HCT116 (cell line): ENCODE data around the gene BTBD16. TPM values are rescaled to one million over a fixed set of nuclear protein-coding genes. Genes with fewer than 3 reads are reported as not detected.

Experiments
- ATAC-seq: fragments of 200-7000 bp; cut with Tn5 transposase; 2 replicates; pipeline ENCODE4 v1.9.1; 2020; ENCODE audit warnings: mild to moderate bottlenecking, moderate library complexity
- BruUV-seq: library from RNA; stranded (reverse); fragments of 400-500 nt; replicated peaks from 2 replicates; lab custom pipeline; 2021; lab: Mats Ljungman, UMichigan
- CTCF ChIA-PET: fragments of 300-600 bp; sonication (Branson Sonifier 250); formaldehyde crosslinking; loops from one replicate; lab custom pipeline; 2021; ENCODE audit warnings: antibody characterized with exemption; lab: Charles Lee
- POLR2A ChIA-PET: fragments of 300-600, 350-600 bp; sonication (Branson Sonifier 250); formaldehyde crosslinking; loops from one replicate; lab custom pipeline; 2021; ENCODE audit warnings: antibody characterized with exemption; lab: Charles Lee
- RAD21 ChIA-PET, 2 experiments: fragments of 300-600 bp; sonication (Branson Sonifier 250); formaldehyde crosslinking; loops; one replicate each; lab custom pipeline; 2023; ENCODE audit warnings: low total read pairs in 2 of 2; ENCODE audit not compliant: uncharacterized antibody in 2 of 2, unreplicated experiment in 2 of 2, low non-redundant PET in 1 of 2; lab: Charles Lee
- DNase-seq: peaks from one replicate; pipeline ENCODE4 v3.0.0-alpha.2; 2010; ENCODE audit warnings: low read depth, low spot score
- H2AFZ ChIP-seq: fragments of 200-600 bp; shearing (Covaris generic), sonication (generic); 2 replicates; pipeline ENCODE4 v1.6.1; 2017; ENCODE audit warnings: low read depth, mixed run types, mixed read lengths, antibody characterized with exemption, low read length; ENCODE audit not compliant: poor library complexity, severe bottlenecking
- H3K27ac ChIP-seq: 2 replicates; pipeline ENCODE4 v1.5.1; 2012; ENCODE audit warnings: low read depth, low read length
- H3K27me3 ChIP-seq: fragments of 200-600 bp; sonication (generic); 2 replicates; pipeline ENCODE4 v1.6.1; 2016; ENCODE audit warnings: mixed run types, low read length, mixed read lengths; ENCODE audit not compliant: insufficient read depth
- H3K36me3 ChIP-seq, 2 experiments: fragments of 200-500 bp in 1 of 2; fragments of 200-600 bp in 1 of 2; sonication (Bioruptor generic) in 1 of 2; sonication (generic) in 1 of 2; 2 replicates each; pipeline versions ENCODE4 v1.5.1 to v1.6.1; 2014 to 2016; ENCODE audit warnings: low read length in 2 of 2, inconsistent platforms in 1 of 2, mixed read lengths in 1 of 2, mixed run types in 1 of 2; ENCODE audit not compliant: insufficient read depth in 2 of 2, control insufficient read depth in 1 of 2
- H3K4me1 ChIP-seq, 2 experiments: fragments of 200-600 bp in 1 of 2; sonication (generic) in 1 of 2; 2 replicates each; pipeline versions ENCODE4 v1.5.1 to v1.6.1; 2012 to 2017; ENCODE audit warnings: low read length in 2 of 2, inconsistent platforms in 1 of 2, mild to moderate bottlenecking in 1 of 2, mixed read lengths in 1 of 2, mixed run types in 1 of 2, moderate library complexity in 1 of 2; ENCODE audit not compliant: insufficient read depth in 2 of 2, control insufficient read depth in 1 of 2
- H3K4me2 ChIP-seq: fragments of 200-600 bp; sonication (generic); 2 replicates; pipeline ENCODE4 v1.6.1; 2017; ENCODE audit warnings: mixed run types, low read length, mixed read lengths
- H3K4me3 ChIP-seq, 2 experiments: fragments of 200-600 bp in 1 of 2; sonication (generic) in 1 of 2; replicated peaks in 1 of 2; 2 replicates each; pipeline ENCODE4 v1.5.1; 2011 to 2016; ENCODE audit warnings: low read length in 2 of 2, control low read depth in 1 of 2, low read depth in 1 of 2, mild to moderate bottlenecking in 1 of 2, mixed read lengths in 1 of 2, mixed run types in 1 of 2
- H3K79me2 ChIP-seq: fragments of 200-600 bp; sonication (generic); 2 replicates; pipeline ENCODE4 v1.6.1; 2017; ENCODE audit warnings: mild to moderate bottlenecking, mixed run types, low read length, moderate library complexity, mixed read lengths; ENCODE audit not compliant: insufficient read depth
- H3K9ac ChIP-seq: fragments of 200-600 bp; sonication (generic); 2 replicates; pipeline ENCODE4 v1.6.1; 2016; ENCODE audit warnings: low read length, mixed read lengths
- H3K9me2 ChIP-seq: fragments of 200-600 bp; sonication (generic), shearing (Covaris generic); 2 replicates; pipeline ENCODE4 v1.6.1; 2017; ENCODE audit warnings: mixed run types, mild to moderate bottlenecking, moderate library complexity; ENCODE audit not compliant: insufficient read depth
- H3K9me3 ChIP-seq, 2 experiments: fragments of 200-500 bp in 1 of 2; fragments of 200-600 bp in 1 of 2; sonication (Bioruptor generic) in 1 of 2; sonication (generic) in 1 of 2; 2 replicates each; pipeline ENCODE4 v1.6.1; 2014 to 2017; ENCODE audit warnings: low read length in 2 of 2, mixed read lengths in 2 of 2, inconsistent platforms in 1 of 2, low read depth in 1 of 2, mild to moderate bottlenecking in 1 of 2, mixed run types in 1 of 2, moderate library complexity in 1 of 2; ENCODE audit not compliant: control insufficient read depth in 1 of 2, insufficient read depth in 1 of 2
- H4K20me1 ChIP-seq: fragments of 200-600 bp; sonication (generic), shearing (Covaris generic); 2 replicates; pipeline ENCODE4 v1.6.1; 2017; ENCODE audit warnings: mixed run types, mild to moderate bottlenecking, moderate library complexity; ENCODE audit not compliant: insufficient read depth
- EZH2 ChIP-seq: fragments of 200-600 bp; sonication (generic); IDR thresholded peaks from 2 replicates; pipeline ENCODE4 v1.6.1; 2017; ENCODE audit warnings: antibody characterized with exemption, mixed run types
- EZH2phosphoT487 ChIP-seq: fragments of 200-600 bp; IDR thresholded peaks from 2 replicates; pipeline ENCODE4 v1.6.1; 2018; ENCODE audit warnings: antibody characterized with exemption, borderline replicate concordance
- JUND ChIP-seq: IDR thresholded peaks from 2 replicates; pipeline ENCODE4 v1.6.1; 2012
- SP1 ChIP-seq: IDR thresholded peaks from 2 replicates; pipeline ENCODE4 v1.6.1; 2012; ENCODE audit warnings: low read depth
- SRF ChIP-seq: IDR thresholded peaks from 2 replicates; pipeline ENCODE4 v1.6.1; 2012; ENCODE audit warnings: low read depth
- TCF7L2 ChIP-seq: IDR thresholded peaks from 2 replicates; pipeline ENCODE4 v1.7.0; 2011; ENCODE audit warnings: borderline replicate concordance, inconsistent platforms; ENCODE audit not compliant: insufficient read depth, insufficient read length; ENCODE audit errors: extremely low read depth
- ZFX ChIP-seq: fragments of 450-650 bp; IDR thresholded peaks from 2 replicates; pipeline ENCODE4 v1.6.1; 2017
- intact Hi-C: fragments of 100-400 bp; cut with micrococcal nuclease; formaldehyde crosslinking; loops from 2 replicates; pipeline ENCODE4 v1.10.0; 2022
- total RNA-seq: library from RNA; stranded (reverse); gene quantifications from one replicate; pipeline ENCODE4 v1.2.1, GENCODE V29; 2021; ENCODE audit not compliant: unreplicated experiment
- TF ChIP-seq, protein P1 (sequence below): IDR thresholded peaks from 2 replicates; pipeline ENCODE4 v1.6.1; 2012
- TF ChIP-seq, protein P2 (sequence below): IDR thresholded peaks from 2 replicates; pipeline ENCODE4 v1.6.1; 2012; ENCODE audit warnings: low read depth
- TF ChIP-seq, protein P3 (sequence below): IDR thresholded peaks from 2 replicates; pipeline ENCODE4 v1.6.1; 2011; ENCODE audit warnings: mild to moderate bottlenecking, low read length, moderate library complexity; ENCODE audit not compliant: insufficient replicate concordance; ENCODE audit errors: extremely low read depth
- TF ChIP-seq, protein P4 (sequence below): IDR thresholded peaks from 2 replicates; pipeline ENCODE4 v1.6.1; 2012
- TF ChIP-seq, protein P5 (sequence below), 3 experiments: fragments of 200-600 bp in 1 of 3; sonication (generic) in 1 of 3; IDR thresholded peaks in 2 of 3; conservative IDR thresholded peaks in 1 of 3; 2 replicates each; pipeline ENCODE4 v1.5.1; 2012 to 2017; ENCODE audit warnings: low read depth in 2 of 3, low read length in 2 of 3, antibody characterized with exemption in 1 of 3, borderline replicate concordance in 1 of 3, control low read depth in 1 of 3, mild to moderate bottlenecking in 1 of 3, mixed read lengths in 1 of 3, mixed run types in 1 of 3, moderate library complexity in 1 of 3; ENCODE audit not compliant: insufficient read depth in 1 of 3

Gene BTBD16
- total RNA-seq, 1 experiment from 2014 or later, result 0.27 TPM

DNA sequence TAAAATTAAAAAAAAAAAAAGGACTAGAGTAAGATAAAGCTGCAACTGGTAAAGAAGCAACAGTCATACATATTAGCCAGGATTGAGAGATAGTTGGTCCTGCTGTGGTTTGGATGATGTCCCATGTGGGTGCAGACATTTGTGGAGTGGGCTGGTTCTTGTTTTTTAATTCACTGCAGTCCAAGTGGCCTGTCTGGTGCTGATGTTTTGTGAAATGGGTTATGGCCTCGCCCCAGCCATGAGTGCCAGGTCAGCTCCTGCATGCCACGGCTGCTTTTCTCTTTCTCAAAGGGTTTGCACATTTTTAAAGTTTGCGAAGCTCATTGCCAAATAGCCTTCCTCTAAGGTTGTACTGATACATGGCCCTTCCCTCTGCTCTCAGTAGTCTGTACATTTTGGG, 14.1 kb upstream of the BTBD16 start:
- intact Hi-C loops, result no loop called here
- Histone ChIP-seq H4K20me1 (no peaks in the 10 kb centered on the region), H3K9me3 (peaks cover 0 to 8% of the 10 kb centered on the region in 2 experiments; a peak in 1 of 4 replicates), H3K4me1 (no peaks in the 10 kb centered on the region), H3K9ac (no peak overlapping the region), H3K36me3 (no peaks in the 10 kb centered on the region), H3K27ac (no peak overlapping the region), H3K27me3 (no peaks in the 10 kb centered on the region), H3K4me3 (no peak overlapping the region), H3K4me2 (no peak overlapping the region), H3K9me2 (no peaks in the 10 kb centered on the region), H2AFZ (no peak overlapping the region), H3K79me2 (no peaks in the 10 kb centered on the region)
- ChIA-PET RAD21 (no interaction called here), CTCF (no interaction called here), POLR2A (no interaction called here)
- ATAC-seq (no peak), DNase-seq (no peak)
- BruUV-seq, result no TSS peak
- TF ChIP-seq, protein P1, sequence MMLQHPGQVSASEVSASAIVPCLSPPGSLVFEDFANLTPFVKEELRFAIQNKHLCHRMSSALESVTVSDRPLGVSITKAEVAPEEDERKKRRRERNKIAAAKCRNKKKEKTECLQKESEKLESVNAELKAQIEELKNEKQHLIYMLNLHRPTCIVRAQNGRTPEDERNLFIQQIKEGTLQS, result no peak
- TF ChIP-seq JUND (no peak), SRF (no peak), SP1 (no peak), TCF7L2 (no peak), ZFX (no peak), EZH2phosphoT487 (no peak), EZH2 (no peak)
- TF ChIP-seq, protein P2, sequence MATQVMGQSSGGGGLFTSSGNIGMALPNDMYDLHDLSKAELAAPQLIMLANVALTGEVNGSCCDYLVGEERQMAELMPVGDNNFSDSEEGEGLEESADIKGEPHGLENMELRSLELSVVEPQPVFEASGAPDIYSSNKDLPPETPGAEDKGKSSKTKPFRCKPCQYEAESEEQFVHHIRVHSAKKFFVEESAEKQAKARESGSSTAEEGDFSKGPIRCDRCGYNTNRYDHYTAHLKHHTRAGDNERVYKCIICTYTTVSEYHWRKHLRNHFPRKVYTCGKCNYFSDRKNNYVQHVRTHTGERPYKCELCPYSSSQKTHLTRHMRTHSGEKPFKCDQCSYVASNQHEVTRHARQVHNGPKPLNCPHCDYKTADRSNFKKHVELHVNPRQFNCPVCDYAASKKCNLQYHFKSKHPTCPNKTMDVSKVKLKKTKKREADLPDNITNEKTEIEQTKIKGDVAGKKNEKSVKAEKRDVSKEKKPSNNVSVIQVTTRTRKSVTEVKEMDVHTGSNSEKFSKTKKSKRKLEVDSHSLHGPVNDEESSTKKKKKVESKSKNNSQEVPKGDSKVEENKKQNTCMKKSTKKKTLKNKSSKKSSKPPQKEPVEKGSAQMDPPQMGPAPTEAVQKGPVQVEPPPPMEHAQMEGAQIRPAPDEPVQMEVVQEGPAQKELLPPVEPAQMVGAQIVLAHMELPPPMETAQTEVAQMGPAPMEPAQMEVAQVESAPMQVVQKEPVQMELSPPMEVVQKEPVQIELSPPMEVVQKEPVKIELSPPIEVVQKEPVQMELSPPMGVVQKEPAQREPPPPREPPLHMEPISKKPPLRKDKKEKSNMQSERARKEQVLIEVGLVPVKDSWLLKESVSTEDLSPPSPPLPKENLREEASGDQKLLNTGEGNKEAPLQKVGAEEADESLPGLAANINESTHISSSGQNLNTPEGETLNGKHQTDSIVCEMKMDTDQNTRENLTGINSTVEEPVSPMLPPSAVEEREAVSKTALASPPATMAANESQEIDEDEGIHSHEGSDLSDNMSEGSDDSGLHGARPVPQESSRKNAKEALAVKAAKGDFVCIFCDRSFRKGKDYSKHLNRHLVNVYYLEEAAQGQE, result no peak
- TF ChIP-seq, protein P3, sequence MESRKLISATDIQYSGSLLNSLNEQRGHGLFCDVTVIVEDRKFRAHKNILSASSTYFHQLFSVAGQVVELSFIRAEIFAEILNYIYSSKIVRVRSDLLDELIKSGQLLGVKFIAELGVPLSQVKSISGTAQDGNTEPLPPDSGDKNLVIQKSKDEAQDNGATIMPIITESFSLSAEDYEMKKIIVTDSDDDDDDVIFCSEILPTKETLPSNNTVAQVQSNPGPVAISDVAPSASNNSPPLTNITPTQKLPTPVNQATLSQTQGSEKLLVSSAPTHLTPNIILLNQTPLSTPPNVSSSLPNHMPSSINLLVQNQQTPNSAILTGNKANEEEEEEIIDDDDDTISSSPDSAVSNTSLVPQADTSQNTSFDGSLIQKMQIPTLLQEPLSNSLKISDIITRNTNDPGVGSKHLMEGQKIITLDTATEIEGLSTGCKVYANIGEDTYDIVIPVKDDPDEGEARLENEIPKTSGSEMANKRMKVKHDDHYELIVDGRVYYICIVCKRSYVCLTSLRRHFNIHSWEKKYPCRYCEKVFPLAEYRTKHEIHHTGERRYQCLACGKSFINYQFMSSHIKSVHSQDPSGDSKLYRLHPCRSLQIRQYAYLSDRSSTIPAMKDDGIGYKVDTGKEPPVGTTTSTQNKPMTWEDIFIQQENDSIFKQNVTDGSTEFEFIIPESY, result no peak
- TF ChIP-seq, protein P4, sequence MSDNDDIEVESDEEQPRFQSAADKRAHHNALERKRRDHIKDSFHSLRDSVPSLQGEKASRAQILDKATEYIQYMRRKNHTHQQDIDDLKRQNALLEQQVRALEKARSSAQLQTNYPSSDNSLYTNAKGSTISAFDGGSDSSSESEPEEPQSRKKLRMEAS, result no peak
- TF ChIP-seq, protein P5, sequence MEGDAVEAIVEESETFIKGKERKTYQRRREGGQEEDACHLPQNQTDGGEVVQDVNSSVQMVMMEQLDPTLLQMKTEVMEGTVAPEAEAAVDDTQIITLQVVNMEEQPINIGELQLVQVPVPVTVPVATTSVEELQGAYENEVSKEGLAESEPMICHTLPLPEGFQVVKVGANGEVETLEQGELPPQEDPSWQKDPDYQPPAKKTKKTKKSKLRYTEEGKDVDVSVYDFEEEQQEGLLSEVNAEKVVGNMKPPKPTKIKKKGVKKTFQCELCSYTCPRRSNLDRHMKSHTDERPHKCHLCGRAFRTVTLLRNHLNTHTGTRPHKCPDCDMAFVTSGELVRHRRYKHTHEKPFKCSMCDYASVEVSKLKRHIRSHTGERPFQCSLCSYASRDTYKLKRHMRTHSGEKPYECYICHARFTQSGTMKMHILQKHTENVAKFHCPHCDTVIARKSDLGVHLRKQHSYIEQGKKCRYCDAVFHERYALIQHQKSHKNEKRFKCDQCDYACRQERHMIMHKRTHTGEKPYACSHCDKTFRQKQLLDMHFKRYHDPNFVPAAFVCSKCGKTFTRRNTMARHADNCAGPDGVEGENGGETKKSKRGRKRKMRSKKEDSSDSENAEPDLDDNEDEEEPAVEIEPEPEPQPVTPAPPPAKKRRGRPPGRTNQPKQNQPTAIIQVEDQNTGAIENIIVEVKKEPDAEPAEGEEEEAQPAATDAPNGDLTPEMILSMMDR (IDR thresholded peaks at IDR 0.05 in 2 of 3, conservative IDR thresholded peaks at IDR 0.05 in 1 of 3; ENCODE audit: borderline replicate concordance in 1 of 3, insufficient read depth in 1 of 3, low read depth in 2 of 3, low read length in 2 of 3), result no peak
